ENCODE data around the gene HLA-DQA1.
"Not testable (repeated sequence)": the region's sequence is repeated elsewhere in the genome, so short reads cannot be mapped to it uniquely, and the experiment has no call there.

HLA-DQA1 gene

DNA sequence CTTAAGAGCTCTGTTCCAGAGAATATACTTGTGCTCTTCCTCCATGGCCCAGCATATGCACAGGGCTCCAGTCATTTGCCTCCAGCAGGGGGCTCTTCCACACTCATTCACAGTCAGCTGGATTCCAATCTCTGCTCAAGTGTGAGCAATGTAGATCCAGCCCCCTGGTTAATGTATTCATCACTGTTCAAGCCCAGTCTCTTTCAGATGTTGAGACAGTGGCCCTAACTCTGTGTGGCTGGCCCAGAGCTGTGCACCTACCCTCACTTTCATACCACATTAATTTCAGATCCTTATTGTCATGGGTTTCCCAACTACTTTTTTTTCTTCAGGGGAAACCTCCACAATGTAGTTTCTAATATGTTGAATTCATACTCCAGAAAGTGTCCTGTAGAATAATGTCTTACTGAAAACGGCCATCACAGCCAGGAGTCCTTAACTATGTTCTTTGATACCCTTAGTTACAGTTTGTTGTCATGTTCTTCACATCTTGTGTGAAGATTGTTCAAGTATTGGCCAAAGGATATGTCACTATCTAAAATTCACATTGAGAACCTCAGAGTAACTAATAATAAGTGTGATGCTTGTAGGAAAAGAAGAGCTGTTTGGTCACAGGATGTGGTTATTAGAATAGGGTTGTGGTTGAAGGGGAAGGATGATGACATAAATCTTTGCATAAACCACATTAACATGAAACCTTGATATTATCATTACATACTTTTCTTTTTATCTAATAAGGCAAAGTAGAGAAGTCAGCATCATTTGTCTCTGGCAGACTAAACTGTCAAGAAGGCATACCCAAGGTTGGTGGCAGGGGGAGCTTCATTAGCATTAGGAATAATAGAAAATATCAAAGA, 14.4 kb upstream of the HLA-DQA1 start:
- DNase-seq = peak; percentile 82

DNA sequence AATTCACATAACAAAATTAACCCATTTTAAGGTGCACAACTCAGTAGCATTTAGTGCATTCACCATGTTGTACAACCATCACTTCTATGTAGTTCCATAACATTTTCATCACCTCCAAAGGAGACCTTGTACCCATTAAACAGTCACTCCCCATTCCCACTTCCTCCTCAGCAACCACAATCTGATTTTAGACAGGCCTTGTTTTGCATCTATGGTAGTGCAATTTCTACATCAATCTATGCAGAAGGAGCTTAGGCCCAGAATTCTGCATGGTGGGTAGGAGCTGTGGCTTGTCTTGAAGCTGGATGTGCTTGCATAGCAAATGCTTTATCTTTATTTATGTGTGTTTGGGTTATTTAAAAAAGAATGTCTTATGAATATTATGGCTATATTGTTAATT, 13.5 kb upstream of the HLA-DQA1 start:
- no peak for DNase-seq

DNA sequence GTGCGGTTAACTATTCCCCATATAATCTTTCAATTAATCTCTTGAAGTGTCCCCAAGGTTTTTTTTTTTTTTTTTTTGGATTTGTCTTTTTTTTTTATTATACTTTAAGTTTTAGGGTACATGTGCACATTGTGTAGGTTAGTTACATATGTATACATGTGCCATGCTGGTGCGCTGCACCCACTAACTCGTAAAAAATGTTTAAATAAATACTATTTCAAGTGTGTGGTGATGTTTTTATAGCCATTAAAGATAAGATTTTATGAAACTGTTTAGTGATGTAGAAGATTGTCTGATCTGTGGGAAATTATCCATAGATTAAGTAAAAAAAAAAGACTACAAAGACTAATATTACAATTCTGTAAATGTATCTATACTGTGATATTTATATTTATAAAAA, 12.6 kb upstream of the HLA-DQA1 start:
- no peak for DNase-seq

DNA sequence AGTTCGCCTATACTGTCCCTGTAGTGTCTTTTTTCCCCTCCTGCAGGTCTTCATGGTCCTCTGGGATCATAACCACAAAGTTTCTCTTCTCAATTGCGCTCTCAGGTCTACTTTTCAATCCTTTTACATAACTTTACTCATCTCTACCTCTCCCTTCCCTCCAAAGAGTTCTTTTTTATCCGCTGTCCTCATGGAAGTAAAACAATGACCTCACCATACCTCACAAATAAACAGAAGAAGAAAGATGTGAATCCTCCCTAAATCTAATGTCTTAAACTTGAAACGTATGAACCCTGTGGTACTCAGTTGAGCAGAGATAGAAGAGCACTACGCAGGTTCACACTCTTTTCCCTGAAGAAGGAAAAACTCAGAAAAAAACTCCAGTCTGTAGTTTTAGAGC, 12.1 kb upstream of the HLA-DQA1 start:
- no peak for DNase-seq

DNA sequence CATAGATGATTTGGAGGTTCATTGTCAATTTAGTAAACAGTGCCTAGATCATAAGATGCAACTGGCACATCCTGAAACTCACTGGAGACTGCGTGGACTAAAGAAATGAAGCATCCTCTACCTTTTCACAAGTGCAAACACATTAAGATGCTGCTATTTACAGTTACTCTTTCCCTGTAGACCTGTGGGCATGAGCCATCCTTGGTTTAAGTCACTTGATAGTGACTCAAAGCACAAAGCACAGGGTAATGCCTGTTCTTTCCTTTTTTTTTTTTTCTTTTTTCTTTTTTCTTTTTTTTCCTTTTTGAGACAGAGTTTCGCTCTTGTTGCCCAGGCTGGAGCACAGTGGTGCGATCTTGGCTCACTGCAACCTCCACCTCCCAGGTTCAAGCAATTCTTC, 10.0 kb upstream of the HLA-DQA1 start:
- DNase-seq = no peak

DNA sequence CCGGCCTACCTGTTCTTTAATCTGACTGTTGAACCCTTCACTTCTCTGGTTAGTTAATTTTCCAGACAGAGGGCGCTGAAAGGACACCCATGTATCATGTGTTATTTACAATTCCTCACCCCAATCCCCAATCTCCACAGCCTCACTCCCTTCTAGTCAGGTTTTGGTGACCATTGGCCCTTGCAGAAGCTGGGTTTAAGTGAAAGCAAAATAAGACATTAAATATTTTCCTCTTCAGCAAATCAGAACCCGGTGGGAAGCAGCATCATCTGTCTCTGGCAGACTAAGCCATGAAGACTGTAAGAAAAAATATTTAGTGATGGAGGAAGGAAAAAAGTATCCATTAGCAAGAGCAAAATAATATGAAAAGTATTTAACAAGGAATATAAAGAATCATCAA, 9.4 kb upstream of the HLA-DQA1 start:
- DNase-seq = peak; percentile 70

DNA sequence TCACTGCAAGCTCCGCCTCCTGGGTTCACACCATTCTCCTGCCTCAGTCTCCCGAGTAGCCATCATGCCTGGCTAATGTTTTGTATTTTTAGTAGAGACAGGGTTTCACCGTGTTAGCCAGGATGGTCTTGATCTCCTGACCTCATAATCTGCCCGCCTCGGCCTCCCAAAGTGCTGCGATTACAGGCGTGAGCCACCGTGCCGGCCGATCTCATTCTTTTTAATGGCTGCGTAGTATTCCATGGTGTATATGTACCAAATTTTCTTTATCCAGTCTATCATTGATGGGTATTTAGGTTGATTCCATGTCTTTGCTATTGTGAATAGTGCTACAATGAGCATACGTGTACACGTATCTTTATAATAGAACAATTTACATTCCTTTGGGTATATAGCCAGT, 7.4 kb upstream of the HLA-DQA1 start:
- DNase-seq = not testable (repeated sequence)

DNA sequence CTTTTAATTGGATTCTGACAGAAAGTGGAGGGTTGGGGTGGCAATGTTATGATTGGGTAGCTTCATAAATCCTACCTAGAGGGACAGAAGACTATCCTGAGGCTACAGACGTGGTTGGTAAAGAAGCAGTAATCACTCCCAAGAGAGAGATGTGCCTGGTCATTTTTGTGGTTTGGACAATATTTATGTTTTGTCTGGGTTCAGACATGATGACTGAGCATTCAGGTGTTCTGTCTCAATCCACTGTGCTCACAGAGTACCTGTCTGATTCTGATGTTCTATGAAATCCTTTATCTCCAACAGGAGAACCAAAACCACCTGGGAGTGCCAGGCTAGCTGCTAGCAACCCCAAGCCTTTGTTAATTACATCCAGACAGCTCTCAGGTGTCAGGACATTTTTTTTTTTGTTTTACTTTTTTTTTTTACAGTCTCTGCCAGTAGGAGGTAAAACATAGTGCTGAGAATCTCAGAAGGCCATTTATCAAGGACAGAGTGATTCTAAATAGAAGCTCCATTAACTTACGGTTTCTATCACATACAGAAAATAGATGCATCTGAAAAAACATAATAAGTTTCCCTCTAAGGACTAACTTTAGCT, 1.6 kb upstream of the HLA-DQA1 start:
- no peak for DNase-seq

DNA sequence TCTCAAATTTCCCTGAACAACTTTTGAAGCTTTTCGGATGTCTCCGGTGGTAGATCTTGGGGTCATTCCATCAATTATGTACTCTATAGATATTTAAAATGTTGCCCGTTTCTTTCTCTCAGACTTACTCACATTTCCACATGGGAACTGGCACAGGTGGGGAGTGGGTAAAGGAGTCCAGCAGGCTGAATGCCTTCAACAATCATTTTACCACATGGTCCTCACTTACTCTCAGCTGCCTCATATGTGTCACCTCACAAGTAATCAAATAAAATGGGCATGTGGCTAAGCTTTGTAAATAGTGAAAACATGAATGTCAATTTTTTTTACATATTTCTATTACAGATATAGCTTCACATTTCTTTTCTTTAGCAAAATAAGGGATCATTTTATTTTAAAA, 677 bp downstream of the HLA-DQA1 start:
- no peak for DNase-seq

DNA sequence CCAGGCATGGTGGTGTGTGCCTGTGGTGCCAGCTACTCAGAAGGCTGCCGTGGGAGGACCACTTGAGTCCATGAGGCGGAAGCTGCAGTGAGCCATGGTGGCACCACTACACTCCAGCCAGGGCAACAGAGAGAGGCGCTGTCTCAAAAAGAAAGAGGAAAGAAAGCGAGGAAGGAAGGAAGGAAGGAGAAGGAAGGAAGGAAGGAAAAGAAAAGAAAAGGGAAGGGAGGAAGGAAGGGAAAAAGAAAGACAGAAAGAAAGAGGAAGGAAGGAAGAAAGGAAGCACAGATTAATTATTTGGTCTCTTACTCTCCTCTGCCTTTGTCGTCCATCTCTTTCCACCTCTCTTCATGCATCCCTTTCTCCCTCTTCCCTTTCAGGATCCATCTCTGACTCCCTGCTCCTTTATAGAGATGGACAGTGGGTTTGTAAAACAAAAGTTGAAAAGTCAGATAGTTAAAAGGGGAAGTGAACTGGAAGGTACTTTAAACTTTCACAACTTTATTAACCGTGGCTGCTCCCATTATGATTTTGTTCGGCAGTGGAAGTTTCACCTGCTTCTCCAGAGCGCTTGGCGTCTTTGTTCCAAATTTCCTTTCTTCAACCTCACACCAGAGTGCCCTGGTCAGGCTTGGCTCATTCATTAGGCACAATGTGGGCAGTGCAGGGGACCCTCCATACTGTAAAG, 1.5 kb downstream of the HLA-DQA1 start:
- peak; percentile 47 for DNase-seq

DNA sequence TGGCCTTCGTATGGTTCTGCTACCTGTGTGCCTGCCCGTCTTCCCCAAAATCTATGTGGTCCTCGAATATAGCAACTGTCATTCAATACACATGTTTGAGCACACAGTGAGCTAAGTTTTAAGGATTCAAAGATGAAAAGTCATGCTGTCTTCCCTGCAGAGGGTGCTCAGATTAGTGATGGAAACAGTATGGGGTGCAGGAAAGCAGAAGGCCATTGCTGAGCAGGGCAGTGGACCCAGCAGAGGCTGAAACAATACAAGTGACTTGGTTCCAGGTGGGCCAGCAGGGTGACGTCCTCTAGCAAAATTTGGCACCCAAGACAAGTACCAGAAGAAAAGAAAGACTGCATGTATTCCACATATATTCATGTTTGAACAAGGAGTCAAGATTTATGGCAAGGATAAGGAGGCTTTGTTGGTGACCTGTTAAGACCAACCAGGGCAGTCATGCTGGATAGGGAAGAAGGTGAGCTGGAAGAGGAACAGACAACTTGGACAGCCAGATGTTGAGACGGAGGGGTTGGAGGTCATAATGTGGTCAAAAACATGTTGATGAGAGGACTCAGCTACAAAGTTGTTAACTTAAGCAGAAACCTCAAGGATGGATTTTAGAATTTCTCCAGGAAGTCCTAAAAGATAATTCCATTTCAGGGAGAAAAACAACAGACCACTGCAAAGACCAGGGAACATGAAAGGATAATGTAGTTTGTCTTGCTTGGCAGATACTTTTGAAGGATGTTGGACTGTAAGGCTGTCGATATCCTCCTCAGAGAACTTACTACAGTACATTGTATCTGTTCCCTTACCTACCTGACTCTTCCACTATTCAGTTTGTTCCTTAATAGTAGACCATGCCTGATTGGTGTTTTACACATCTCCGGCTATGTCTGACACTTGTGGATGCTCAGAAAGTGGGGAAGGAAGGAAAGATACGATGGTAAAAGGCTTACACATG, 2.5 kb downstream of the HLA-DQA1 start:
- DNase-seq = no peak

DNA sequence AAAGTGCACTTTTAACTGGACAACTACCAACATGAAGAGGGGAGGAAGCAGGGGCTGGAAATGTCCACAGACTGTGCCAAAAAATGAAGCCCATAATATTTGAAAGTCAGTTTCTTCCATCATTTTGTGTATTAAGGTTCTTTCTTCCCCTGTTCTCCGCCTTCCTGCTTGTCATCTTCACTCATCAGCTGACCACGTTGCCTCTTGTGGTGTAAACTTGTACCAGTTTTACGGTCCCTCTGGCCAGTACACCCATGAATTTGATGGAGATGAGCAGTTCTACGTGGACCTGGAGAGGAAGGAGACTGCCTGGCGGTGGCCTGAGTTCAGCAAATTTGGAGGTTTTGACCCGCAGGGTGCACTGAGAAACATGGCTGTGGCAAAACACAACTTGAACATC, 3.9 kb downstream of the HLA-DQA1 start:
- no peak for DNase-seq

DNA sequence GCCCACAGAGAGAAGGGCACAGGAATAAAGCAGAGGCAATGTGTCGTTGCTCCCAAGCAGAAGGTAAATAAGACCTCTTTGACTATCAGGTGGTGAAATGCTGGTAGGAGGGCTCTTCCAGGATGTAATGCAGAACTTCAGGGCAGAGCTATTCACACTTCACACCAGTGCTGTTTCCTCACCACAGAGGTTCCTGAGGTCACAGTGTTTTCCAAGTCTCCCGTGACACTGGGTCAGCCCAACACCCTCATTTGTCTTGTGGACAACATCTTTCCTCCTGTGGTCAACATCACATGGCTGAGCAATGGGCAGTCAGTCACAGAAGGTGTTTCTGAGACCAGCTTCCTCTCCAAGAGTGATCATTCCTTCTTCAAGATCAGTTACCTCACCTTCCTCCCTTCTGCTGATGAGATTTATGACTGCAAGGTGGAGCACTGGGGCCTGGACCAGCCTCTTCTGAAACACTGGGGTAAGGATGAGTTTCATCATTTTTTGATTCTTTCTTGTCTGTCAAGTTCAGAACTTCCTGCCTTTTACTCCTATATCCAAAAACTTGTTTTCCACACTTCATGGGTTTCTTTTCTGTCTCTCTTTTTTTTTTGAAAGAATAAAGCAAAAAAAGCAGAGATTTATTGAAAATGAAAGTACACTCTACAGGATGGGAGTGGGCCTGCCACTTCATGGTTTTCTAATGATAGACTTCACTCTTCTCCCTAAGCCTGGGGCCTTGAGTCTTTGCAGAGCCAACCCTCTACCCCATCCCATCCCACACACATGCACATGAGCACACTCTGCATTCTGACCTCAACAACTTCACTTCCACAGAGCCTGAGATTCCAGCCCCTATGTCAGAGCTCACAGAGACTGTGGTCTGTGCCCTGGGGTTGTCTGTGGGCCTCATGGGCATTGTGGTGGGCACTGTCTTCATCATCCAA, 4.8 kb downstream of the HLA-DQA1 start:
- DNase-seq = not testable (repeated sequence)

DNA sequence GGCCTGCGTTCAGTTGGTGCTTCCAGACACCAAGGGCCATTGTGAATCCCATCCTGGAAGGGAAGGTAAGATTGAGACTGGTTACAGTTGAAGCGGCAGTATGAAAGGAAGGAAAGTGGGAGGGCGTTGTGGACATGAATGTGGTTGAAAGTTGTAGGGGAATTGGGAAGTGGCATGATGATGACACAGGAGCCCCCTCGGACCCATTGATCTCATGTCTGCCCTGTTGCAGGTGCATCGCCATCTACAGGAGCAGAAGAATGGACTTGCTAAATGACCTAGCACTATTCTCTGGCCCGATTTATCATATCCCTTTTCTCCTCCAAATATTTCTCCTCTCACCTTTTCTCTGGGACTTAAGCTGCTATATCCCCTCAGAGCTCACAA, 5.5 kb downstream of the HLA-DQA1 start:
- DNase-seq = no peak

DNA sequence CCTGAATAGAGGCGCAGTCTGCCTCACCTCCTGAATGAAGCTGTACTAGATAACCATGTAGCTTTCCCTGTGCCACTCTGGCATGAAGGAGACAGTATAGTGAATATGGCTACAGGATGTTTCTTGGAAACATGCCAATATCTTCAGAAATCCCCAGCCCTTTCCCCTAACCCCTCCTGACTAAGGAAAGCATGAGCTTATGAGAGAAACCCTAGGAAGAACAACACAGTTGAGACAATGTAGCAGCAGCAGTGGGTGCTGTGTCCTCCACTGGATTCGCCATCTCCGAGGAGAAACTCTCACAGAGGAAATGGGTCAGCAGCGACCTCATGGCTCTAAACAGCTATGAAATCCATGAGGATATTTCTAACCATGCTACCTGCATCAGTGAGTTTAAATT, 6.7 kb downstream of the HLA-DQA1 start:
- DNase-seq = no peak

DNA sequence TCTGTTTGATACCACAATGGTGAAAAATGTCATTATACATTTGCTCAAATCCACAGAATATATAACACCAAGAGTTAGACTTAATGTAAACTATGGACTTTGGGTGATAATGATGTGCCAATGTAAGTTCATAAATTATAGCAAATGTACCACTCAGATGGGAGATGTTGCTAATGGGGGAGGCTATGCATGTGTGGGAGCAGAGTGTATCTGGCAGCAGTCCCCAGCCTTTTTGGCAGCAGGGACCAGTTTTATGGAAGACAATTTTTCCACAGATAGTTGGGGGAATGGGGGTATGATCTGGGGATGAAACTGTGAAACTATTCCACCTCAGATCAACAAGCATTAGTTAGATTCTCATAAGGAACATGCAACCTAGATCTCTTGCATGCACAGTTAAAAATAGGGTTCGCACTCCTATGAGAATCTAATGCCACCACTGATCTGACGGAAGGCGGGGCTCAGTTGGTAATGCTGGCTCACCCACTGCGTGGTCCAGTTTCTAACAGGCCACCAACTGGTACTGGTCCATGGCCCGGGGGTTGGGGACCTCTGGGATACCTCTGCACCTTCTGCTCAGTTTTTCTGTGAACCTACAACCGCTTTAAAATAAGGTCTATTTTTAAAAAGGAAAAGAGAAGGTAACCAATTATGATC, 8.0 kb downstream of the HLA-DQA1 start:
- no peak for DNase-seq

DNA sequence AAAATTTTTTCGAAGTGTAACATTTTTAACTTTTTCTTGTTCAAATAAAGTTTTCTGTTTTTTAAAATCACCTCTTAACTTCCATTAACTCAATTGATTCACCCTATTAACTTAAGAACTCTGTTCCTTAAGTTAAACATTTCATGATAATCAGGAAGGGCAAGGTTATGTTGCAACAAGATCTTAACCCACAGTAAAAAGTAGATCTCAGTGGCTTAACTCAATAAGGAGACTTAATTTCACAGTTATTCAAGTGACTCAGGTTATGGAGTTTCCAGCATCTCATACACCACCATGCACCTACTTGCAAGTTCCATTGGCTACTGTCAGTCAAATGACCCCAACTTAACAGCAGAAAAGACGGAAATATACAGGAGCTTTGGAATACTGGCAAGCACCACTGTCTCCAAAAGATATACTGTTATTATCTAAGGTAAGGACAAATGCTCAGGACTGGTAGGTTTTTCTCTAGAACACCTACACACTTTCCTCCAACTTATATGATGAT, 18.1 kb downstream of the HLA-DQA1 start:
- DNase-seq = no peak

DNA sequence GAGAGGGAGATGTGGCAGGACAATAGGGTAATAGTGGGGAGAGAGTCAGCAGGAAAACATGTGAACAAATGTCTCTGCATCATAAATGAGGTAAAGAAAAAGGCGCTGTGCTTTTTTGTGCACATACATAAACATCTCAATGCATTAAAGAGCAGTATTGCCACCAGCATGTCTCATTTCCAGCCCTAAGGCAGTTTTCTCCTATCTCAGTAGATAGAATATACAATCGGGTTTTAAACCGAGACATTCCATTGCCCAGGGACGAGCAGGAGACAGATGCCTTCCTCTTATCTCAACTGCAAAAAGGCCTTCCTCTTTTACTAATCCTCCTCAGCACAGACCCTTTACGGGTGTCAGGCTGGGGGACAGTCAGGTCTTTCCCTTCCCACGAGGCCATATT, 20.1 kb downstream of the HLA-DQA1 start:
- not testable (repeated sequence) for DNase-seq

DNA sequence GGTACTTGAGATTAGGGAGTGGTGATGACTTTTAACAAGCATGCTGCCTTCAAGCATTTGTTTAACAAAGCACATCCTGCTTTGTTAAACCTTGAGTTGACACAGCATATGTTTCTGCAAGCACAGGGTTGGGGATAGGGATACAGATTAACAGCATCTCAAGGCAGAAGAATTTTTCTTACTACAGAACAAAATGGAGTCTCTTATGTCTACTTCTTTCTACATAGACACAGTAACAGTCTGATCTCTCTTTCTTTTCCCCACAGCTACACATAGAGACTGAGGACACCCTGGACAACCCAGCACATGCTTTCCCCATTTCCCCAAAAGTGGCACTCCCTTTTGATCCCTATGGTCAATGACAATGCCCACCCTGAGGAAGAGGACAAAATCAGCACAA, 20.6 kb downstream of the HLA-DQA1 start:
- DNase-seq = not testable (repeated sequence)

DNA sequence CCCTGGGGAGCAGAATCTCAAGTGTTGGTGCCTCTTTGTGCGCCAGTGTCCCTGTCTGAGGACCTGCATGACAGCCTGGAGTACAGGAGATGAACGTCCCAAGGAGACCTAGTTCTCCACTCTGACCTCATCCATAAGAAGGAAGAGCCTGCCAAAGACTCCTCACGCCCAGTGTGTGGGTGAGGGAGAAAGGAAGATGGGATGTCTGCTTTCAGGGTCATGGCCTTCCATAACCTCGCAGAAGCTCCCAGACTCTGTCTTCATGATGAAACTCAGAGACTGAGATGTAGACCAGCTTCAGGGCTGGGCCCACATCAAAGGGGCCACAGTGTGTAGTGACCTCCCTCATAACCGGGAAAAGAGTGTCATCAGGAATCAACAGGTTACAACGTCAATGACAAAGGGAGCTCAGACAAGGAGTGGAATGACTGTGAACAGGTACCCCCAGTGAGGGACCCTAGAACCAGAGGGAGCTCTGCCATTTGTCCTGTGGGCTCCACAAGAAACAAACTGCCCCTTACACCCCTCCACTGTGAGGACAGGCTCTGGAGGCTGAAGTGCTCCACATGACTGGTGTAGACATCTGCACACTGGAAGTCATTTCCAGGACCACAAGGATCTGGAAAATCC, 21.2 kb downstream of the HLA-DQA1 start:
- DNase-seq = no peak
